PC-3 (cell line): ENCODE results near the gene CCSER2.

Source experiments
- EZH2 ChIP-seq: fragments of 300-600 bp; sonication (generic); IDR thresholded peaks from one replicate; pipeline ENCODE4 v1.6.1; 2017; ENCODE audit warnings: antibody characterized with exemption, mild to moderate bottlenecking, low read length; ENCODE audit not compliant: unreplicated experiment
- TF ChIP-seq, protein P1 (sequence below): fragments of 300-600 bp; sonication (generic); conservative IDR thresholded peaks from 2 replicates; pipeline ENCODE4 v1.5.1; 2017; ENCODE audit warnings: antibody characterized with exemption, low read depth, mild to moderate bottlenecking, low read length

DNA sequence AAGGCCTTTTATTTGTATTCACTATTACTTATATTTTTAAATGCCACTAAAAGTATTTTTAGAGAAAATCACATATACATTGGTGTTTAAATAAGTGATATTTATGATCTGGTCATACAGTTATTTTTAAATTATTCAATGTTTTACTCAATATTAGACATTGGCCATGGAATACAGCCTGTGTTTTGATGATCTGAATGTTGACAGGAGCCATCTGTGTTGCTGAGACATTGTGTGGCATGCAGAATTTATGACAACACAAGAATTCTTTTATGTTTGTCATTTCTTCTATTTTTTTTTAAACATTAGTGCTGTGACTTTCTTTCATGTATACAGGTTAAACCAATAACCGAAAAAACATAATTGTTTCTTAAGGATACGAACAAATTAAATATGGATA is 156.2 kb downstream of the CCSER2 start:
- TF ChIP-seq, protein P1, sequence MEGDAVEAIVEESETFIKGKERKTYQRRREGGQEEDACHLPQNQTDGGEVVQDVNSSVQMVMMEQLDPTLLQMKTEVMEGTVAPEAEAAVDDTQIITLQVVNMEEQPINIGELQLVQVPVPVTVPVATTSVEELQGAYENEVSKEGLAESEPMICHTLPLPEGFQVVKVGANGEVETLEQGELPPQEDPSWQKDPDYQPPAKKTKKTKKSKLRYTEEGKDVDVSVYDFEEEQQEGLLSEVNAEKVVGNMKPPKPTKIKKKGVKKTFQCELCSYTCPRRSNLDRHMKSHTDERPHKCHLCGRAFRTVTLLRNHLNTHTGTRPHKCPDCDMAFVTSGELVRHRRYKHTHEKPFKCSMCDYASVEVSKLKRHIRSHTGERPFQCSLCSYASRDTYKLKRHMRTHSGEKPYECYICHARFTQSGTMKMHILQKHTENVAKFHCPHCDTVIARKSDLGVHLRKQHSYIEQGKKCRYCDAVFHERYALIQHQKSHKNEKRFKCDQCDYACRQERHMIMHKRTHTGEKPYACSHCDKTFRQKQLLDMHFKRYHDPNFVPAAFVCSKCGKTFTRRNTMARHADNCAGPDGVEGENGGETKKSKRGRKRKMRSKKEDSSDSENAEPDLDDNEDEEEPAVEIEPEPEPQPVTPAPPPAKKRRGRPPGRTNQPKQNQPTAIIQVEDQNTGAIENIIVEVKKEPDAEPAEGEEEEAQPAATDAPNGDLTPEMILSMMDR = no peak
- no peak for TF ChIP-seq EZH2
